Activated naive CD8-positive, alpha-beta T cell treated with anti-CD3 and anti-CD28 coated beads, Interleukin-2, amount 50 U/mL, for 16 hours (primary cell): ENCODE measurements around the gene PHACTR1.
"Not testable (repeated sequence)": the region's sequence is repeated elsewhere in the genome, so short reads cannot be mapped to it uniquely, and the experiment has no call there.

ENCODE experiments used
- DNase-seq: peaks from one replicate; pipeline ENCODE4 v3.0.0-alpha.2; 2020; ENCODE audit warnings: low read depth, low spot score

The PHACTR1 gene

DNA sequence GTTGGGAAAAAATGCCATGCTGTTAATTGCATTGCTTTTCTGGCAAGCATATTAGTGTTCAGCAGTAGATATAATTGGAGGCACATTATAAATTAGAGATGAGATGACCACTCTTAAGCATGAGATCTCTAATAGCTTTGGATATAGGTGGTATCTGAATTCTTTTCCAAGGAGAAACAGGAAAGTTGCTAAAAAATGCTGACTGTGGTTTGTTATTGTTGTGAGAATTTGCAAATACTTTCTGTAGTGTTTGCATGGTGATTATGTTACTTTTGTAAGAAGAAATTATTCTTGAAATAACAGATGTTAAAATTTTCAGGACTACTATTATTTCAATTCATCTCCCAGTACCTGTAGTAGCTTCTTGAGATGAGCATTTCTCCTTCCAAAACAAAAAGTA lies 386.6 kb downstream of the PHACTR1 start:
- no peak for DNase-seq

GRCh38 chr6:13105139-13105538 lies 388.6 kb downstream of the PHACTR1 start:
- no peak for DNase-seq

DNA sequence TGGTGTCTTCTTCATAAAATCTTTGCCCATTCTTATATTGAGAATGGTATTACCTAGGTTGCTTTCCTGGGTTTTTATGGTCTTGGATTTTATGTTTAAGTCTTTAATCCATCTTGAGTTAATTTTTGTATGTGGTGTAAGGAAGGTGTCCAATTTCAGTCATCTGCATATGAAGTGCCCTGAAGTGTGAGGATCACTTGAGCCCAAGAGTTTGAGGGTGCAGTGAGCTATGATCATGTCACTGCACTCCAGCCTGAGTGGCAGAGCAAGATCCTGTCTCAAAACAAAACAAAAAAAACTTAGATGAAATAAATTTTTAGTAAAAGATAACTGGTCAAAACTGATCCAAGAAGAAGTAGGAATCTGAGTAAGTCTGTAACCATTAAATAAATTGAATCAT lies 396.4 kb downstream of the PHACTR1 start:
- no peak for DNase-seq

- no peak for DNase-seq
Measured at GRCh38 chr6:13113376-13113775, 396.8 kb downstream of the PHACTR1 start.

DNA sequence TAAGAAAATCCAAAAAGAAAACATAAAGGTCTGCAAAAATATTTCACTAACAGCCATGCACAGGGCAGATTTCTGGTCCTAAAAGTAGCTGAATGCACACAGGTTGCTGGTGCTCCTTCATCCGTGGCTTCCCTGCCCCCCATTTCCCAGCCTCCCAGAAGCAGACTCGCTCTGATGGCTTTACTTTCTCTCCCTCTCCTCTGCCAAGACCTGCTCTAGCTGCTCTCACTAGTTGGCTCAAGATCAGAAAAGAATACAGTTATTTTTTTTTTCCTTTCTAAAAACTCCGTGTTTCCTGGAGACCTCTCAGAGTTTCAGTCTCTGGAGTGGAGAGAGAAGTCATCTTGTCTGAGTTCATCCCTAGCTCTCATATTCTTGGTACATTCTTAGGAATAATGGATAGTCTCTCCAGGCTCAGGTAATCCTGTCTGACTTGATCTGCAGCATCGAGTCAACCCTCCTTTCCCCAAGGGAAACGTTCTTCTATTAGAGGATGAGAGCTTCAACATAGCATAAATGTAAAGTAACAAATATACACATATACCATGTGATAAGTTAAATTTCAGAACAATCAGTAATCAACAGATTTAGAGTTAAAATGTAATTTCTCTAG lies 397.5 kb downstream of the PHACTR1 start:
- DNase-seq = no peak

- no peak for DNase-seq
Measured at GRCh38 chr6:13116155-13116554, 399.6 kb downstream of the PHACTR1 start.

DNA sequence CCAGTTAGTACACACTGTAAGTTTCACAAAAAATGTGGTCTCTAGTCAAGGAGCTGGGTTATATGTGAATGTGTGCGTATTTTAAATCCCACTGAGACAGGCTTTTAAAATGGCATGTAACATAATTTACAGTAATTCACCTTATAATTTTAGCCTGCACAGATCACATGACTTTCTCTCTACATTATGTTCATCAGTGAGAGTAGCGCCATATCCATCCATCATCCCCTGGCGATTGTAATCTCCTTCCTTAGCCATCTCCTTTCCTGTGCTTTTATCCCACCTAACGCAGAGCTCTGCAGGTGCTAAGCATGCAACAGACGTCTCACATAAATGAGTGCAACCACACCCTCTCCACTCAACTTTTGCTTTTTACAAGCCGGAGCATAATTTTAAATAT lies 401.0 kb downstream of the PHACTR1 start:
- DNase-seq = no peak

- DNase-seq = no peak
Measured at GRCh38 chr6:13119549-13119948, 403.0 kb downstream of the PHACTR1 start.

DNA sequence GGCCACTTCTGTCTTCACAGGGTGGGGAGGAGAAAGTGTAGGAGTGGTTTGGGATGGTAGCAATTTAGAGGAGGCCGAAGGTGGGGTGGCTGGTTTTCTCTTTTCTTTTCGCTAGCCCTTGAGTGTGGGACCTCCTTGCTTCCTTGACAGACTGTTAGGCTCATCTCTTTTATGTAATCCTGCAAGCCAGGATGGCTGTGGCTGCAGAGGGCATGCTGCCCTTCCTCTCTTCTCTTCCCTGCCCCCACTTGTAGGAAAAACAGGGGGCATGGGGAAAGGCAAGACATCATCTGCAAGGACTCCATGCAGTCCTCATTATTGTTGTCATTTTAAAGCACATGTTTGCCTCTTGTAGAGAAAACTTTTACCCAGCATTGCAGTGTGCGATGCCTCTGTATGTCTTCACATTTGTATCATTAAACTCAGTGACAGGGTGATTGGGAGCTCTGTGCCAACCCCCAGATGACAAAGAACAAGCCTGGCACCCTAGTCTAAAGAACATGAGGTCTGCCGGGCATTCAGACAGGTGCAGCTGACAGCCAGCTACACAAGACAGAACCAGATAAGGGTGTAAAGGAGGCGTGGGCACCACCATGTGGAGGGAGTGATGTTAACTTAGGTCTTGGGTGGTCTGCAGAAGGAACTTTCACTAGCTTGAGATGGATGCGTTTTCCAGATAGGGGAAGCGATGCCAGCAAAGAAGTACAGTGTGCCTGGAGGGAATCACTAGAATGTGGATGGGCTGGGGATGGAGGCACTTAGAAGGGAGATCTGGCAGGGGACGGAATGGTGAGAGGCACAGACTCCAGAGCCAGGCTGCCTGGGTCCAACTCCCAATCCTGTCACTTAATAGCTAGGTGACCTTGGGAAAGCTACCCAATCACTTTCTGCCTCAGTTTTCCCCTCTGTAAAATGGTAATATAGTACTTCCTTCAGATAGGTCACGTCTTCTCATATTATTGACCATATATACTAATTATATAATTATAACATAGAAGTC lies 404.2 kb downstream of the PHACTR1 start:
- no peak for DNase-seq

DNA sequence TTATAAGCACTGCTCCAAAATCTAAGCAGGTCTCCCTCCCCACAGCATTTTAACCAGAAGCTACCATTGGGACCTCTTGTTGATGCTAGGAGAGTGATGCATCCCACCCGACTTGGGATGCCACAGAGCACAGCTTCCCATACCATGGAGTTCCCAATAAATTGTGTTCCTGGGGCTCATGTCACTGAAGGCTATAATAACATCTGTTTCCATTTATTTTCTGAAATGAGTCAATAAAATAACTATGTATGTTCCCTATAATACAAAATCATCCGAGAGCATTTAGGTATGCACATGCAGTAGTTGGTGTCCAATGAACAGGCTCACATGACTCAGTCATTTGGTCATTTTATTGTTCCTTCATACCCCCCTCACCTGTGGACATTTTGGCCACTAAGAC lies 407.6 kb downstream of the PHACTR1 start:
- no peak for DNase-seq

DNA sequence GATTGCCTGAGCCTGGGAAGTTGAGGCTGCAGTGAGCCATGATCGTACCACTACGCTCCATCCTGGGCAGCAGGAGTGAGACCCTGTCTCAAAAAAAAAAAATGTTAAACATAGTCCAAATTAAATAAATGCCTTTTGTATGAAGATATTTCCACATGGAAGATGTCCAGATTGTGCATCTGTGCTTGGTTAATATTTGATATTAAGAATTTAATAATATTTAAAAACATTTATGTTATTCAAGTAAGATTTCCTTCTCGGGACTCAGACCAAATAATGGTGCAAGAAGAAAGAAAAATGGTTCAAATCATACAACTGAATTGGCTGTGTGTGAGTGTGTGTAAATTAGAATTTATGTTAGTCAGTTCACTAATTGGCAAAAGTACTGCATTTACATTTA lies 409.3 kb downstream of the PHACTR1 start:
- DNase-seq = no peak

DNA sequence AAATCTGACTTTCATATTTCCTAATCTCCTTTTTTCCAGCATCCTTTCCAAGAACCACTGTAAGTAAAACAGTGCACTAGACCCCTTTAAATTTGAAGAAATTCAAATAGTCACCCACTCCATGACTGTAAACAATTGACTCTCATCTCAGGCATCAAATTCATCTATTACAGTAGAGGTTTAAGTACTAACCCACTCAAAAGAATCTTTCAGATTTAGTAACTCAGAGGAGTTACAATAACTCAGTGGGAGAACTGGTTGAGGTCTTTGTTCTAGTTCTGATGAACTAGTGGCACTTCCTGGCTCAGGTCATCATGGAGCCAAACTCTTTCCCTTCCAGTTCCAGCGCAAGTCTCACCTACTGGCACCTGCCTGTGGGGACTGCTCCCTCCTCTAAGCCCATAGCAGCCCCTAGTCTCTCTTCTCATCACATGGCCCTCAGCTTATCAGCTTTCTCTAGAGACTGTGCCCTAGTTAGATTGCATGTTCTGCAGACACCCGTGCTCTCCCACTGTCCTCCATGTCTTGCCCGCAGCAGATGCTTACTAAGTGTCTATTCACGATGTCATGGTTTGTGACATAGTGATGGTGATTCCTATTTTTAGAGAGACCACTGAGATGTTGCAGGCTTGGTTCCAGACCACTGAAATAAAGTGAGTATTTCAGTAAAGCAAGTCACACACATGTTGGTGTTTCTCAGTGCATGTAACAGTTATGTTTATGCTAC lies 415.5 kb downstream of the PHACTR1 start:
- DNase-seq = no peak

GRCh38 chr6:13133894-13134293 lies 417.3 kb downstream of the PHACTR1 start:
- not testable (repeated sequence) for DNase-seq

GRCh38 chr6:13135152-13135551 lies 418.6 kb downstream of the PHACTR1 start:
- no peak for DNase-seq

DNA sequence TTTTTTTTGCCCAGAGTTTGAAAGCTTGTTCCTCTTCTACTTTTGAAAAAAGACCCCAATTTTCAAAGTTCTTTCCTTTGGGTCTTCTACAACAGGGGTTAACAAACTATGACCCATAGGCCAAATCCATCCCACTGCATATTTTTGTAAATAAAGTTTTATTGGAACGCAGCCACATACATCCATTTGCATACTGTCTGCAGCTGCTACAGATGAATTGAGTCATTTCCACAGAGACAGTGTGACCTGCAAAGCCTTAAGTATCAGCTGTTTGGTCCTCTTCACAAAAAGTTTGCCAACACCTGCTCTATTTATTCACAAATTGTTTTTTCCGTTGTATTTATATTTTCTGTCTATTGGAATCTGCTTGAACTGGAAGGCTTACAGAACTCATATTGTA lies 422.6 kb downstream of the PHACTR1 start:
- DNase-seq = no peak

GRCh38 chr6:13140980-13141379 lies 424.4 kb downstream of the PHACTR1 start:
- DNase-seq = no peak

GRCh38 chr6:13141387-13141786 lies 424.8 kb downstream of the PHACTR1 start:
- DNase-seq = no peak

GRCh38 chr6:13142611-13143010 lies 426.0 kb downstream of the PHACTR1 start:
- no peak for DNase-seq

- DNase-seq = no peak
Measured at GRCh38 chr6:13146442-13146841, 429.9 kb downstream of the PHACTR1 start.

DNA sequence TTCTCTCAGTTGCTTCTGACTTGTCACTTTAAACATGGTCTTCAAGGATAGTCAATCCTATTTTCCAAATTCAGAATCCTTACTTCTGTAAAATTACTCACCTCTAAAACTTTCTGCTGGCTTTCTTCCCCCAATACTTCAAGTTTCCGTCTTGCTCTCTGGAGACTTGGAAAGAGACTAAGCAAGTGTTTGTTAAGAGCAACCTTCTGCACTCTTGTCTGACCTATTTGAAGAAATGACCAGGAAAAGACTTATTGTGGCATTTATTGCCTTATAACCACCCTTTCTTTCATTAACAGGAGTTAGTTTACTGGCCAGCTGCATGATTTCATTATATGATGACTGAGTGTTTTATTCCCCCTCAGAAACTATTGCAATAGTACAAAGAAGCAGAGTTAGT lies 430.8 kb downstream of the PHACTR1 start:
- no peak for DNase-seq

DNA sequence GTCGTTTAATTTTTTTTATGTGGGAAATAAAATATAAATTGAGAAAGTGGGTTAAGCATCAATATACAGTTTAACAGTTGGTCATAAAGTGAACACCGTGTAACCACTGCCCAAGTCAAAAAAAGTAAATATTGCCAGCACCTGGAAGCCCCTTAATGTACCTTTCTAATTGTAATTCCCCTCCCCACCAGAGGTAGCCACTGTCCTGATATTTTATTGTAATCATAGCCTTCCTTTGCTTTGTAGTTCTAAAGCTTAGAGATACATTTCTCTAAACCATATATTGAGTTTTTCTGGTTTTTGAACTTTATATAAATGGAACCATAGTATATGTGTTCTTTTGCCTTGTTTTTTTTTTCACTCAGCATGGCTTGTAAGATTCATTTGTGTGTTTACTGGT lies 431.2 kb downstream of the PHACTR1 start:
- DNase-seq = no peak

DNA sequence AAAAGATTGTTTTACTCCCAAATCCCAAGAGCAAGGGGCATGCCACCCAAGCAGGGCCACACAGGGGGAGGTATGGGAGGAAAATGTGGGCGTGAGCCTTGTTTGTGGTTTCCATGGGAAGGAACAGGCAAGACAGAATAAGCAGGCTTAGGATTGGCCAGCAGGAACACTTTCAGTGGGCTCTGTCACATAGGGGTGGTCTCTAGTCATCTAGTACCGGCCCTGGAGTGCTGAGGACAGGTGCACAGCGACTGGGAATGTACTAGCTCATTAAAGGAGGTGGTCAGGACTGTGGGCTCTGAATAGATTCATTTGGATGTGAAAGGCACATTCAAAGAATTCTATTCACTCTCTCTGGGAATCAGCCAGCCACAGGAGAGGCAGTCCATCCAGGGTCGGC lies 436.2 kb downstream of the PHACTR1 start:
- no peak for DNase-seq
